GM18519 (cell line): ENCODE data around the gene VSIG1.

Experiments used
- ATAC-seq: cut with Tn5 transposase; IDR thresholded peaks from one replicate; pipeline ENCODE4 v1.9.1; 2021; ENCODE audit warnings: mild to moderate bottlenecking, moderate library complexity; ENCODE audit not compliant: unreplicated experiment, low FRiP score

The VSIG1 gene

GRCh38 chrX:108044554-108045256 lies at the start of gene VSIG1:
TSS of gene VSIG1 (plus strand) at chrX:108045065. CDS start at chrX:108045131, 66 bp downstream.
- ATAC-seq: no peak

- ATAC-seq: no peak
Measured at GRCh38 chrX:107996124-107996523, 48.7 kb upstream of the VSIG1 start.

GRCh38 chrX:108000751-108001150 lies 44.1 kb upstream of the VSIG1 start:
- no peak for ATAC-seq

GRCh38 chrX:108001218-108001814 lies 43.5 kb upstream of the VSIG1 start:
- ATAC-seq: peak; percentile 88

GRCh38 chrX:108018656-108019381 lies 26.0 kb upstream of the VSIG1 start:
- ATAC-seq: no peak

GRCh38 chrX:108019382-108019875 lies 25.4 kb upstream of the VSIG1 start:
- ATAC-seq: no peak

- no peak for ATAC-seq
Measured at GRCh38 chrX:108020631-108021030, 24.2 kb upstream of the VSIG1 start.

GRCh38 chrX:108022491-108023089 lies 22.3 kb upstream of the VSIG1 start:
- no peak for ATAC-seq

- ATAC-seq: no peak
Measured at GRCh38 chrX:108025376-108025775, 19.5 kb upstream of the VSIG1 start.

- ATAC-seq: no peak
Measured at GRCh38 chrX:108025954-108026600, 18.8 kb upstream of the VSIG1 start.

GRCh38 chrX:108028854-108029253 lies 16.0 kb upstream of the VSIG1 start:
- ATAC-seq: no peak

GRCh38 chrX:108029928-108030711 lies 14.7 kb upstream of the VSIG1 start:
- ATAC-seq: peak; percentile 90

GRCh38 chrX:108032944-108033343 lies 11.9 kb upstream of the VSIG1 start:
- ATAC-seq: no peak

GRCh38 chrX:108033890-108034289 lies 11.0 kb upstream of the VSIG1 start:
- no peak for ATAC-seq

- ATAC-seq: no peak
Measured at GRCh38 chrX:108034725-108035124, 10.1 kb upstream of the VSIG1 start.

GRCh38 chrX:108036298-108036973 lies 8.4 kb upstream of the VSIG1 start:
- ATAC-seq: no peak

GRCh38 chrX:108049649-108050048 lies 4.8 kb downstream of the VSIG1 start:
- ATAC-seq: no peak

GRCh38 chrX:108053218-108053617 lies 8.4 kb downstream of the VSIG1 start:
- ATAC-seq: no peak

GRCh38 chrX:108055546-108055945 lies 10.7 kb downstream of the VSIG1 start:
- no peak for ATAC-seq
